OCI-LY1 (cell line): ENCODE data around the gene ADCY2.

Experiments
- EZH2 ChIP-seq: fragments of 200-600 bp; sonication (generic), shearing (Covaris generic); IDR thresholded peaks from 2 replicates; pipeline ENCODE4 v1.8.0; 2017; ENCODE audit warnings: borderline replicate concordance, mixed run types, mild to moderate bottlenecking, antibody characterized with exemption, low read length, moderate library complexity, mixed read lengths
- TF ChIP-seq, protein P1 (sequence below): fragments of 200-600 bp; sonication (generic), shearing (Covaris generic); IDR thresholded peaks from 2 replicates; pipeline ENCODE4 v1.5.1; 2017; ENCODE audit warnings: mild to moderate bottlenecking, antibody characterized with exemption, low read length, moderate library complexity, mixed read lengths

DNA sequence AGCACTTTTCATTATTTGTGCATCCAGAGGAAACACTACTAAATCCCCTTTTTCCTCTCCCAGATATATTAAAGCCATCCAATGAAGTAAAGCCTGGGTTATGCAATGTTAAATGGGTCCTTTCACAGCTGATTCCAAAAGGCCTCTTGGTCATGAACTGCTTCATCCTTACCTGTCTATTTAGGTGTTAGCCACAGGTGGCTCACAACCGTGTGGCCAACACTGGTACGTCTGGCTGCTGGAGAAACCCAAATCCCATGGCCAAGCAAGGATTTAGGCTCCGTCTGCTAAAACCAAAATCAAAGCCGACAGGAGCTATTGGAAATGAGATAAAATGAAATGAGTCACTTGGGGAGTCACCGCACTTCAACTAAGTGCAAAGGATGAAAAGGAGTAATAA lies 193.9 kb downstream of the ADCY2 start:
- TF ChIP-seq, protein P1, sequence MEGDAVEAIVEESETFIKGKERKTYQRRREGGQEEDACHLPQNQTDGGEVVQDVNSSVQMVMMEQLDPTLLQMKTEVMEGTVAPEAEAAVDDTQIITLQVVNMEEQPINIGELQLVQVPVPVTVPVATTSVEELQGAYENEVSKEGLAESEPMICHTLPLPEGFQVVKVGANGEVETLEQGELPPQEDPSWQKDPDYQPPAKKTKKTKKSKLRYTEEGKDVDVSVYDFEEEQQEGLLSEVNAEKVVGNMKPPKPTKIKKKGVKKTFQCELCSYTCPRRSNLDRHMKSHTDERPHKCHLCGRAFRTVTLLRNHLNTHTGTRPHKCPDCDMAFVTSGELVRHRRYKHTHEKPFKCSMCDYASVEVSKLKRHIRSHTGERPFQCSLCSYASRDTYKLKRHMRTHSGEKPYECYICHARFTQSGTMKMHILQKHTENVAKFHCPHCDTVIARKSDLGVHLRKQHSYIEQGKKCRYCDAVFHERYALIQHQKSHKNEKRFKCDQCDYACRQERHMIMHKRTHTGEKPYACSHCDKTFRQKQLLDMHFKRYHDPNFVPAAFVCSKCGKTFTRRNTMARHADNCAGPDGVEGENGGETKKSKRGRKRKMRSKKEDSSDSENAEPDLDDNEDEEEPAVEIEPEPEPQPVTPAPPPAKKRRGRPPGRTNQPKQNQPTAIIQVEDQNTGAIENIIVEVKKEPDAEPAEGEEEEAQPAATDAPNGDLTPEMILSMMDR: no peak
- TF ChIP-seq EZH2: no peak
